GM18519 (cell line): ENCODE measurements around the gene PHACTR1.
"Not testable (repeated sequence)": the region's sequence is repeated elsewhere in the genome, so short reads cannot be mapped to it uniquely, and the experiment has no call there.

Experiments used
- ATAC-seq: cut with Tn5 transposase; IDR thresholded peaks from one replicate; pipeline ENCODE4 v1.9.1; 2021; ENCODE audit warnings: mild to moderate bottlenecking, moderate library complexity; ENCODE audit not compliant: unreplicated experiment, low FRiP score

PHACTR1 gene

GRCh38 chr6:13125841-13126240 lies 409.3 kb downstream of the PHACTR1 start:
- ATAC-seq: no peak

- ATAC-seq: no peak
These were observed 415.5 kb downstream of the PHACTR1 start for GRCh38 chr6:13131935-13132661.

DNA sequence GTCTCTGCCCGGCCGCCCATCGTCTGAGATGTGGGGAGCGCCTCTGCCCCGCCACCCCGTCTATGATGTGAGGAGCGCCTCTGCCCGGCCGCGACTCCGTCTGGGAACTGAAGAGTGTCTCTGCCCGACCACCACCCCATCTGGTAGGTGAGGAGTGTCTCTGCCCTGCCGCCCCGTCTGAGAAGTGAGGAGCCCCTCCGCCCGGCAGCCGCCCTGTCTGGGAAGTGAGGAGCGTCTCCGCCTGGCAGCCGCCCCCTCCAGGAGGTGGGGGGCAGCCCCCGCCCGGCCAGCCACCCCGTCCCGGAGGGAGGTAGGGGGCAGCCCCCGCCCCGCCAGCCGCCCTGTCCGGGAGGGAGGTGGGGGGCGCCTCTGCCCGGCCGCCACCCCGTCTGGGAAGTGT lies 417.3 kb downstream of the PHACTR1 start:
- not testable (repeated sequence) for ATAC-seq

DNA sequence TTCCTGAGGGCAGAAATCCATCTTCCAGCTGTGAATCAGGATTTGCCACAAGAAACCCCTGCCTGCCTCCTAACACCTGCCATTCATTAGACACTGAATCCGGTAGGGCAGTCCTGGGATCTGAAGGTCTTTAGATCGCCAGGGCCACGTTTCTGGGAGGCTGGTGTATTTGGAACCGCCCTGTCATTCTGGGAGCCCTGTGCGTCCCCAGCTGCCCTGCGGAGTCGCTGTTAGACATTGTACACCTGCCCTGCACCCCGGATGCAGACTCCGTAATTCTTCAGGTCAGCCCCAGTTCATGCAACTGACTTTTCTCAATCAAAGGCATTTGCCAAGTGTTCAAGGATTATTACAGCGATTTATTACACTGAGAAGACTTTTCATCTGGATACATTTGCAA lies 418.6 kb downstream of the PHACTR1 start:
- no peak for ATAC-seq

- ATAC-seq: no peak
These were observed 422.6 kb downstream of the PHACTR1 start for GRCh38 chr6:13139119-13139518.

GRCh38 chr6:13140980-13141379 lies 424.4 kb downstream of the PHACTR1 start:
- ATAC-seq: no peak

GRCh38 chr6:13141387-13141786 lies 424.8 kb downstream of the PHACTR1 start:
- ATAC-seq: no peak

DNA sequence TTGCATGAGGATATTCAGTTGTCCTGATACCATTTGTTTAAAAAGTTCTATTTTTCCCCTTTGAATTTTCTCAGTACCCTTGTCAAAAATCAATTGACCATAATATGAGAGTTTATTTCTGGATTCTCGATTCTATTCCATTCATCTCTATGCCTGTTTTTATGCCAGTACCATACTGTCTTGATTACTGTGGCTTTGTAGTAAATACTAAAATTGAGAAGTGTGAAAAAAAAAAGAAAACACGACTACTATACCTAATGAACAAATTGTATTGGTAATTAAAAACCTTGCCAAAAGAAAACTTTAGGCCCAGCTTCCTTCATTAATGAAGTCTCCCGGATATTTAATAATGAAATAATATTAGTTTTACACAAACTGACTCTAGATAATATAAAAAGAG lies 426.0 kb downstream of the PHACTR1 start:
- ATAC-seq: no peak

DNA sequence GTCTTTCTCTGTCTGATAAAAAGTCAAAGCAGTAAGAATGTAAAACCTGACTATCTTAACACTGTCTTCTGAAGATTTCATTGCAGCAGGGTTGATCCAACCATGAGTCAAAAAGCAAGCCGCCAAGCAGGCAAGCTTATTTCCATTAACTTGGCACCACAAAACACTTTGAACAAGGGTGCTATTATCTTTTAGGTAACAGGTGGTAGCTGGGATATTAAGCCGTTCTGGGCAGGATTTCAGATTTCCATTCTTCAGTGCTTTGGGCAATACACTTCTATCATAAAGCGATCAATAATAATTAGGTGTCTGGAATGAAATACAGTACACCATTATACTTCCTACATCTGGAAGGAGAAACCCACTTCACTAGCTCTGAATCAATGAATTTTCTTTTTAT lies 429.9 kb downstream of the PHACTR1 start:
- no peak for ATAC-seq

GRCh38 chr6:13147376-13147775 lies 430.8 kb downstream of the PHACTR1 start:
- ATAC-seq: no peak

GRCh38 chr6:13147782-13148181 lies 431.2 kb downstream of the PHACTR1 start:
- ATAC-seq: no peak

DNA sequence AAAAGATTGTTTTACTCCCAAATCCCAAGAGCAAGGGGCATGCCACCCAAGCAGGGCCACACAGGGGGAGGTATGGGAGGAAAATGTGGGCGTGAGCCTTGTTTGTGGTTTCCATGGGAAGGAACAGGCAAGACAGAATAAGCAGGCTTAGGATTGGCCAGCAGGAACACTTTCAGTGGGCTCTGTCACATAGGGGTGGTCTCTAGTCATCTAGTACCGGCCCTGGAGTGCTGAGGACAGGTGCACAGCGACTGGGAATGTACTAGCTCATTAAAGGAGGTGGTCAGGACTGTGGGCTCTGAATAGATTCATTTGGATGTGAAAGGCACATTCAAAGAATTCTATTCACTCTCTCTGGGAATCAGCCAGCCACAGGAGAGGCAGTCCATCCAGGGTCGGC lies 436.2 kb downstream of the PHACTR1 start:
- ATAC-seq: no peak

DNA sequence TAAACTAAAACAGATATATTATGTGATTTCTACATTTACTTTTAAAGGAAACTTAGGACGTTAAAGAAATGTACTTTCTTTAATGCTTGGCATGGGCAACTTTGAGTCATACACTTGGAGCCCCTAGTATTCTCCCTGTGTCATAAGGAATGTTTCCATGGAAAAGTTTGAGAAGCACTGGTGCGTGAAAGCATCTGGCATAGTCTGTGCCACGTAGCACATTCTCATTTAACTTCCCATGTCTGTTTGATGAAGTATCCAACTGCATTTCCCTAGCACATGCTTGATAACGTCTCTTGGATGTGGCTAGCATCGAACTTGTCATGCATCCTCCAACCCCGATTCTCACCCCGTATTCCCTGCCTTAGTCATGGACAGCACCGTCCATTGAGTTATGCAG lies 439.8 kb downstream of the PHACTR1 start:
- no peak for ATAC-seq

DNA sequence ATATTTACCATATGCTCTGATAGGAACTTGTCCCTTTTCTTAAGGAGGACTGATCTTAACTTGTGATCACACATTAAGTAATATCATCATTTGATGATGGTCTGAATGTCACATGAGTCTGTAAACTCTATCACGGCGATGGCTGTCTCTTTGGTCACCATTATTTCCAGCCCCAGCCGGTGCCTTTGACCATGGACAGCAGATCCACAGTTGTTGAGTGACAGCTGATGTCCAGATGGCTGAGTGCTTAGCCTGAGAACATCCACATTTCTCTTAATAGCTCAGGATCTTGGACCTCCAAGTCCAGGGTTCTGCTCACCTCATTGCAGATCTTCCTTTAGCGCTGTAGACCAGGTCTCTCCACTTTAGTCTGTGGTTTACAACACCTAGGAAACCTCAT lies 440.7 kb downstream of the PHACTR1 start:
- ATAC-seq: no peak

DNA sequence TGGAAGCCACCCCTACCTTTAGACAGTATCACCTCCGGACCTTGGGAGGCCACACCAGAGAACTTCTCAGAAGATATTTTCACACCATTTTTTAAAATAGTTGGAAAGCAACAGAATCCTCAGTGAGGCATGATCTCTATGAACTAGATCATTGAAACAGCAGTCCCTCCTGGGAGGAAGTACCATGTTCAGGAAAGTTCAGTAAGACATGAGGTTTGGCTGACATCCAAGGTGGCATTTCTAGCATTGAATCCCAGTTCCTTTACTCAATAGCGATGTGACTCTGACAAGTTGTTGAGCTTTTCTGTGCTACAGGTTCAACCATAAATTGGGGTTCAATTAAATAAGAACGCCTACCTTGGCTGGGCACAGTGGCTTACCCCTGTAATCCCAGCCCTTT lies 442.7 kb downstream of the PHACTR1 start:
- ATAC-seq: no peak

DNA sequence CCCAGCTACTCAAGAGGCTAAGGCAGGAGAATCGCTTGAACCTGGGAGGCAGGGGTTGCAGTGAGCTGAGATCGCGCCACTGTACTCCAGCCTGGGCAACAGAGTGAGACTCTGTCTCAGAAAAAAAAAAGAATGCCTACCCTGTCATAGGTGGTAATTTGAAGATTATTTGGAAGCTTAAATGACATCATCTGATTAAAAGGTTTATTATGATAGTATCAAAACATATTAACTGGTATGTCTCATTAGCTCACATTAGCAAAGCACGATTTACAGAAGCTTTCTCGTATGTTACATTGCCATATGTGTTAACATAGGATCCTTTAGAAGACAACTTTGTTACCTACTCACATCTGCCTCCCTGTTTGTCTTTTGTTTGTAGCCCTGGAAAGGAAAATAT lies 443.3 kb downstream of the PHACTR1 start:
- ATAC-seq: not testable (repeated sequence)

DNA sequence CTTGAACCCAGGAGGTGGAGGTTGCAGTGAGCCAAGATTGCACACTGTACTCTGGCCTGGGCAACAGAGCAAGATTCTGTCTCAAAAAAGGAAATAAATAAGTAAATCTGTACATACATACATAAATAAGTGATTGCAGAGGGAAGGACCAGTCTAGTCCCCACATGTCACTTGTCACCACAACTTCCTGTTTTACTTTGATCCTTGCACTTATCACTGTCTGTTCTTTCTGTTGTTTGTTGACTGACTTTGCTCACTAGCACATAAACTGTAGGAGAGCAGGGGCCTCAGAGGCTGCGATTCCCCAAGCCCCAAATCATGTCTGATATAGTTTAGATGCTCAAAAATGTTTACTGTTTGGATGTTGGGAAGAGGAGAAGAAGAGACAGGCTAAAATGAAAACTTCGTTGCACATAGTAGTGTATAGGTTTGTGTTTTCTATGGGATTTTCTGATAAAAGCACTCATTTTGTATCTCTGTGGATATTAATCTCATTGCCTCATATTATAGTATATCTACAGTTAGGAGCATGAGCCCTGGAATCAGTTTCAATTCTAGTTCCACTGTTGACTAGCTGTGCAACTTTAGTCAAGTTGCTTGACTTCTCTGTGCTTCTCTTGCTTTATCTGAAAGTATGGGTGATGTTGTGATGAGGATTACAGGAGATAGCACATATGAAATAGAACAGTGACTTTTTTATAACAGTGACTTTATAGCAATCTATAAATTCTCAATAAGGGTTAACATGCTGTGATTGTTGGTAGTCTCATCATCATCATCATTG lies 446.8 kb downstream of the PHACTR1 start:
- no peak for ATAC-seq

GRCh38 chr6:13164291-13164690 lies 447.7 kb downstream of the PHACTR1 start:
- no peak for ATAC-seq

DNA sequence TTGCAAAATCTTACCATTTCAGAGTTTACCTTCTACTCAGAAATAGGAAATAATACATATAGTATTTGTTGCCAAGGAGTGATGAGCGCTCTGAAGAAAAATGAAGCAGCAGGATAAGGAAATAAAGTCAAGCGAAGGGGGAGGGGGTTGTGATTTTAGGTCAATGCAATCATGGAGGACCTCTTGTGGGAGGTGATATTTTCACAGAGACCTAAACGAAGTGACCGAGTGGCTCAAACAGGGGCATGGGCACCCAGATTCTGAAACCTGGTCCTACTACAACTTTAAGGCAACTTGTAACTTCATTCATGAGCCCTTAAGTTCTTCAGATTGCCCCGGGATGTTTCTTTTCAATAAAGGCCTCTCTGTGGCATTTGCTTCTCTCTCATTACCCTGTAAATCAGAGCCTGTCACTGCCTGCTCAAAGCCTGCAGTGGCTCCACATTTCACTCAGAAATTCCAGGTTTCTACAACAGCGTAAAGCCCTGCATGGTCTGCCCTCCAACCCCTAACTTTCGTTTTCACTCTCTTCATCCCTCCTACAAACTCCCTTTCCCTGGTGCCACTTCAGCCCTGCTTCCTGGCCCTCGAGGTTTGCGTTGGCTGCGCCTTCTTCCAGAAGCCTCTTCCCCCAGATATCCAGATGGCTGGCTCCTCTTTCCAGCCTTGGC lies 449.1 kb downstream of the PHACTR1 start:
- no peak for ATAC-seq

DNA sequence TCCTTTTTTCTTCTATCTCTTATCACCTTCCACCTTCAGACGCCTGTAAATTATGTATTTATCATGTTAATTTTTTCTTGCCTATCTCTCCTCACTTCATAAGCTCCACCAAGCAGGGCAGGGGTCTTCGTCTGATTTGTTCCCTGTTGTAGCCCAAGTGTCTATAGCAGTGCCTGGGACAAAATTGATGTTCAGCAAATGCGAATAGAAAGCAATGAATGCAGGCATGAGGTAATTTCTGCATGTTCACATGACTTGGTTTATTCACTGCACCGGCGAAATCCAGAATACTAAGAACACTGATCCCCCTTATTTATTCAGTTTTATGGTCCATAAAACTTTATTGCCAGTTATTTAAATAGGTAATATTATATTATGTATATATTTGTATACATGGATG lies 449.7 kb downstream of the PHACTR1 start:
- no peak for ATAC-seq

DNA sequence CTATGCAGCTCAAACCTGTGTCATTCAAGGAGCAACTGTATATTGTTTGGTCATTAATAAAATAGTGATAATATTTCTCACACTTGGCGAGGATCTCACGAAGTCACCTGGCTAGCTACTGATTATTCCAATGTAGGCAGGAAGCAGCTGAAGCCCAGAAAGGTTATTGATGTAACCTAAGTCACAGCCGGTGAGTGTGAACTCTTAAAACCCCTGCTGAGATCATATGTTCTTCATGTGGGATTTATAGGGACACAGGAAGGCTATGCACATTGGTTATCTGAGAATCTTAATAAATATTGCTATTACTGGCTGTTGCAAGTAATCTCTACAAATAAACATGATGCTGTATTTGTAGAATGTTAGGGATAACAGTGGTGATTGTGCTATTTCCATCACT lies 450.3 kb downstream of the PHACTR1 start:
- no peak for ATAC-seq

DNA sequence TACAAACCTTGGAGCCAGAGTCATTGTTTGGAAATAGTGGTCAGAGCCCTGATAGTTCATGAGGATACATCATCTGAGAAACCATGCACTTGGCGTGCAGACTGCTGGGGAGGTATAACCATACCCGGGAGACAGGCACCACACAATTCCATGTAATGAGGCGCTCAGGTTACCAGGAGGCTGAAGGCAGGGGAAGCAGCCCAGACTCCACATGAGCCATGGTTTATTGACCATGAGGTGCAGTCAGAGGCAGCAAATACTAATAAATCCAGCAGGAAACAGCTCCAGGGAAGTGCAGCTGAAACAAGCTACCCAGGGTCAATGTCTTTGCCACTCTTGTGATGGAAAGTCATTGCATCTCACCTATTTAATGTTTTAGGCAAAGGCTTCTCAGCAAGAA lies 455.7 kb downstream of the PHACTR1 start:
- no peak for ATAC-seq
